HG03432 (cell line): ENCODE measurements around the gene TMEM258.
A peak's percentile ranks its signal among the peaks of the same experiment; 100 is the strongest.

Experiments
- ATAC-seq: cut with Tn5 transposase; IDR thresholded peaks from one replicate; pipeline ENCODE4 v1.9.1; 2021; ENCODE audit warnings: mild to moderate bottlenecking, moderate library complexity; ENCODE audit not compliant: unreplicated experiment

The TMEM258 gene

DNA sequence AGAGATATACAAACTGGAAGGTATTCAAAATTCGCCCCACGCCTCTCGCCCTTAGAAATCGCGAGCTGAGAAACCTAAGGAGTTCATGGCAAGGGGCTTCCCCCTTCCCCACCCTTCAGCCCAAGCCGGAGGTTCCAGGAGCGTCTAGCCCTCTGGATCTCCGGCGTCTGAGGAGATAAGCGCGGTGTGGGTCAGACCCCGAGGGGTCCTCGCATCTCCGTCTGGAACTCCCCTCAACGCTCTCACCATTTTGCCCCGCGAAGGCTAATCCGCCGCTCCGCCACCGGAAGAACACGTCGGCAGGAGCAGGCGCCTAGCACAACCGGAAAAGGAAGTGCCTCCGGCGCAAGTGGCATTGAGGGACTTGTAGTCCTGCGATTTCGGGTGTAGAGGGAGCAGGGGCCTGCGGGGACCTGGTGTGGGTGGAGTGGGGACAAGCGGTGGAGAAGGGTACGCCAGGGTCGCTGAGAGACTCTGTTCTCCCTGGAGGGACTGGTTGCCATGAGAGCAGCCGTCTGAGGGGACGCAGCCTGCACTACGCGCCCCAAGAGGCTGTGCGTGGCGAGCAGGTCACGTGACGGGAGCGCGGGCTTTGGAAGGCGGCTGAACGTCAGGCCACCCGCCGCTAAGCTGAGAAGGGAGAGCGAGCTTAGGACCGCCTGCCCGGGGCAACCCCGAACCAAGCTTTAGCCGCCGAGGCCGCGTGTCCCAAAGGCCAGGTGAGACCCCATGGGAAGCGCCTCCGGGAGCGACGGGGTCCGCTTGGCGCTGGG is at the start of gene TMEM258, which contains the start of gene FEN1:
TSS of gene TMEM258 (minus strand) at position 290 of the 773 bp plus-strand sequence. CDS start at position 249, 41 bp downstream.
TSS of gene FEN1 (plus strand) at position 602 of the 773 bp plus-strand sequence. CDS start 2,451 bp downstream, outside the sequence.
- ATAC-seq: peak; percentile 88

DNA sequence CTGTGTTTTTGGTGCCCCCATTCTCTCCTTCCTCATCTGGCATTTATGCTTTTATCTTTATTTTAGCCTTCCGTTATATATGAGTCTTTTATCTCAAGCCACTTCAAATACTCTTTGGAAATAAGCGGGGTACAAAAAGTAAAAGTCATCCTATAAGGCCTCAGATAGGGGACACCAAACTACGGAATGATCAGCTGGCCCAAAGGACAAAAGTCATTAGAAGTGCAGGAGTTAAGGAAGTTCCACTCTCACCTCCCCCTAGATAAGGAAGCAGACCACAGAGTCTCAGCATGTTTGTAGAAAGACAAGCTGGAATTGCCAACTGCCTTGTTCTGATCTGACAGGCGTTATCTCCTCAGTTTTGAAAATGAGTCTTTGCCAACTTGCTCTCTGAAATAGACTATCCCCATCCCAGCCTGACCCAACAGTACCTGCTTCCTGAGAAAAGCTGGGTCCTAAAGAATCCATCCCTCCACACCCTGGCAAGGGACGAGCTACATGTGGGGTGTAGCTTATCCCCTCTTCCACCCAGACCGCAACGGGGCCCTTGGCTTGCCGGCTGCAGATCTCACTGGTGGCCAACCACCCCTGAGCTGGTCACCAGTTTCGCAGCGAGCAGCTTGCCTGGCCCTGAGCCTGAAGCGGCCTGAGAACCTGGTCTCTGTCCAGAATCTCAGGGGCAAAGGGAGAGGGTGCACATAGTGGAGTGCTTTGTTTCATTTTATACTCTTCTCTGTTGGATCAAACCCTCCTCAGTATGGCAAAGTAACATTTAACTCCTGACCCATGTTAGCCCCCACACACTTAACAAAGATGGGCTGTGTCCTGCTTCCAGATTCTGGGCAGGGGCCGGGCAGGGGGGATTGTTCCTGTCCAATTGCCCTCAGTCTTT is 49.5 kb upstream of the TMEM258 start:
- ATAC-seq: no peak

DNA sequence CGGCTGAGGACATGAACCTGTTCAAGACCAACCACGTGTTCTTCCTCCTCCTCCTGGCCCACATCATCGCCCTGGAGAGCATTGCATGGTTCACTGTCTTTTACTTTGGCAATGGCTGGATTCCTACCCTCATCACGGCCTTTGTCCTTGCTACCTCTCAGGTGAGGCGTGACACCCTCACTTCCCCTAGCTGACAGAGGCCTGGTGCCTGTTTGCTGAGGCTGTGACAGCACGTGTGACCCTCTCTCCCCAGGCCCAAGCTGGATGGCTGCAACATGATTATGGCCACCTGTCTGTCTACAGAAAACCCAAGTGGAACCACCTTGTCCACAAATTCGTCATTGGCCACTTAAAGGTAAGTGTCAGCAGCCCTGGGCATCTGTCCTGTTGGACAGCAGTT is 48.0 kb upstream of the TMEM258 start:
- ATAC-seq: no peak

DNA sequence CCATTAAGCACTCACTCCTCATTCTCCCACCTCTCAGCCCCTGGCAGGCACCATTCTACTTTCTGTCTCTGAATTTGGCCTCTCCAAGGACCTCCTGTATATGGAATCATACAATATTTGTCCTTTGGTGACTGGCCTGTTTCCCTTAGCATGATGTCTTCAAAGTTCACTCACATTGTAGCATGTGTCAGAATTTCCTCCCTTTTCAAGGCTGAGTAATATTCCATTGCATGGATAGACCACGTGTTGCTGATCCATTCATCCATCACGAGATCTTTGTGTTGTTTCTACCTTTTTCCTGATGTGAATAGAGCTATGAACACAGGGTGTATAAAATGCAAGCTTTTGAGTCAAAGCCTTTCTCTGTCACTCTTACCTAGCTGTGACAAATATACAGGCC is 47.3 kb upstream of the TMEM258 start:
- no peak for ATAC-seq

DNA sequence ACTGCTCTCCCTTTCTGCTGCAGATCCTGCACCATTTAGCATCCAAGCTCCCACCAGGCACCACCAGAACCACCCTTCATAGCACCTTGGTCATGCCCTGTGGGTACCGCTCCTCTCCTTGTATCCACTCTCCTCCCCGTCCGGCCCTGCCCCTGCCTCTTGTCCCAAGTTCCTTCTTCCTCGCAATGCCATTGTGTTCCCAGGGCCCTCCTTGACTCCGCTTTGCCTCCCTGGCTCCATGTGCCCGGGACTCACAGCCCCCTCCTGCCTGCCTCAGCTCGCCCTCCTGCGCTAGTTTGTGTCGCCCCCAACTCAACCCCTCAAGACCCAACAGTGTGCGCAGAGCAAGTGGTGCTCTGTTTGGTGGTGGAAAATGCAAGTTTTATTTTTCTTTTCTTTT is 46.5 kb upstream of the TMEM258 start:
- ATAC-seq: no peak

DNA sequence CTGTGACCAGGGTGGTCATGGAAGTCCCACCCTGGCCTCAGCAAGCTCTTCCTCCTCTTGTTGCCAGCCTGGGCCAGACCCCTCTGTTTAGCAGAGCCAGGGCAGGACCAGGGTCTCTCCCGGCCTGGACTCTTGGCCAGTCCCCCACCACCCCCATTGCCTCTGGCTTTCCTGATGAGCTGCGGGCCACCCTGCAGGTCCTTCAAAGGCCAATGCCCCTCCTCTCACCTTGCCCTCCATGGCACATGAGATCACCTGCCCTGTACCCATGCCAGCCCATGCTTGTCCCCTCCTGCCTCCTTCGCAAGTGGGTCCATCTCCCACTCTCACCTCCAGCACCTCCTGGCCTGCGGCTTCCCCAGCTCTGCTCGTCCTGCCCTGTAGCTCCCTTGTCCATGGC is 46.1 kb upstream of the TMEM258 start:
- ATAC-seq: no peak

DNA sequence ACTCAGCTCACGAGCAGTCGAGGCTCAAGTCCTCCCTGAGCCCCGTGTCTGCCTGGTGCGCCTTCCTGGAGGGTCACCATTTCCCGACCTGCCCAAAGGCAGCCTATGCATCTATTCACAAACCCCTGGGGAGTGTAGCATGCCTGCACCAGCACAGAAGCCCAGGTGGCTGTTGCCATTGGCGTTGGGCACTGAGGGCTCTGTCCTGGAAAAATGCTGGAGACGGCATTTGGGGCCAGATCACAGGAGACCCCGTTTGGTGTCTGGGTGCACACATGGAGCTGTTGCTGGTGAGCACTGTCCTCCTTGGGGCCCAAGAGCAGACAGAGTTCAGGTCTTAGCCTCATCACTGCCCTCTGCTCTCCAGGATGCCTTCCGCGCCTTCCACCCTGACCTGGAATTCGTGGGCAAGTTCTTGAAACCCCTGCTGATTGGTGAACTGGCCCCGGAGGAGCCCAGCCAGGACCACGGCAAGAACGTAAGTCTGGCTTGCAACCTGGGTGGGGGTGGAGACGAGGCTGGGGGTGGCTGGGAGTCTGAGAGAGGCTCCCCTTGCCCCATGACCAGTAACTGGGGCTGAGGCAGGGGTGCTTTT is 45.1 kb upstream of the TMEM258 start:
- ATAC-seq: no peak

DNA sequence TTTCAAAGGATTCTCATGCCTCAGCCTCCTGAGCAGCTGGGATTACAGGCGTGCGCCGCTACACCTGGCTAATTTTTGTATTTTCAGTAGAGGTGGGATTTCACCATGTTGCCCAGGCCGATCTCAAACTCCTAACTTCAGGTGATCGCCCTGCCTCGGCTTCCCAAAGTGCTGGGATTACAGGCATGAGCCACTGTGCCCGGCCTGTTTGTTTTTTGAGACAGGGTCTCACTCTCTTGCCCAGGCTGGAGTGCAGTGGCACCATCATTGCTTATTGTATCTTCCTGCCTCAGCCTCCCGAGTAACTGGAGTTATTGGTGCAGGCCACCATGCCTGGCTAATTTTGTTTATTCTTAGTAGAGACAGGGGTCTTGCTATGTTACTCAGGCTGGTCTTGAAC is 43.8 kb upstream of the TMEM258 start:
- ATAC-seq: no peak

DNA sequence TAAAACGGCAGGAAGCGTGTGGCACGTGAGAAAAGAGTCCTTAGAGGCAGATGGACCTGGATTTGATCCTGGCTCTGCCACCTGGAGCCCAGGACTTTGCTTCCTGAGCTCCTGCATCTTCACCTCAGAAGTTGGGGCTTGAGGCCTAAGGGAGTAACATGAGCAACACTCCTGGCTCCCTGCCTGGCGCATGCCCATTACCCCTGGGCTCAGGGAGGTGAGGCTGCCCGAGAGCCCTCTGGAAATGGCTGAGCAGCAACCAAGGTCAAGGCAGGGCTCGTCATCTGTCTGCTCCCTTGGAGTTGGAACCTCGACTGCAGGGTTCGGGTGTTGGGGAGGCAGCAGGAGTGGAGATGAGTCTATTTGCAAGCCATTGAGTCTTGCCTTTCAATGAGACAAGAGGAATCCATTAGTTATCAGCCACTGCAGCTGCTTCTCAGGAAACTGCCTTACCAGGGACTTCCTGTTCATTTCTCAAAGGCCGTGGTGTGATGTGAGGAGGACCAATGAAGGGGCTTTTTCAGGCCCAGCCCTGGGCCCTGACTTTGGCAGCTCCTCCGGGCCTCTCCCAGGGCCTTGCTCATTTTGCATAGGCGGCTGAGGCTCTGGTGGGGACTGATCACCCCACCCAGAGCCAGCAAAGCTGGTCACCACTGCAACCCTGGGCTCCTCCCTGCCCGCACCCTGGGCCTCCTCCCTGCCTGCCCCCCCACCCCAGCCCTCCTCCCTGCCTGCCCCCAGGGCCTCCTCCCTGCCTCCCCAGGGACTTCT is 42.1 kb upstream of the TMEM258 start:
- peak; percentile 94 for ATAC-seq

DNA sequence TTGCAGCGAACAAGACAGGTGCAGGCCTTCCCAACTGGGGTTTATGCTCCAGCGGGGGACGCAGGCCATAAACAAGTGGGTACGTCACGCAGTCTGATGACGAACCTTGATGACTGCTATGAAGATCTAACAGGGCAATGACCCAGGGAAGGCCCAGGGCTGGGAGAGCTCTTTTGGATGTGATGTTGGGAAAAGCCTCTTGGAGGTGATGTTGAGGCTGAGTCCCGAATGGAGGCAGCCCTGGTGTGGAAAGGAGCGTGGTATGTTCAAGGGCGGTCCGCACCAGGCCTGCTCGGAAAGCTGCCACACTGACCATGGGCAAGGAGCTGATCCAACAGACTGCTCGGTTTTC is 41.5 kb upstream of the TMEM258 start:
- no peak for ATAC-seq

DNA sequence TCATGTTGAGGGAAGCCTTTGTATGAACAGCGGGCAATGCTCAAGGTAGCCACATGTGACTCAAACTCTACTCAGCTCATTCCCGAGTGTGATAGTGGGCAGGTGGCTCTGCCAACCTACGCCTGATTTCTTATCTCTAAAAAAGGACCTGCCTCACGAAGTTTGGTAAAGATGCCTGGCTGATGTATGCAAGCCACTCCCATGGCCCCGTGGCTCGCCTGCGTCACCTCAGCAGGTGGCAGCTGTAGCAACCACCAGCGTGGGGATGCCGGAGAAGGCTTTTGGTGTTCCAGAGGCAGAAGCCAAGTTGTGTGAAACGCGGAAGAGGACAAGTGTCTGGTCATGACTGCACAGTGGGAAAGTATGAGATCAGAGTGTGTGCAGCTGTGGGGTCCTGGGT is 41.1 kb upstream of the TMEM258 start:
- no peak for ATAC-seq

DNA sequence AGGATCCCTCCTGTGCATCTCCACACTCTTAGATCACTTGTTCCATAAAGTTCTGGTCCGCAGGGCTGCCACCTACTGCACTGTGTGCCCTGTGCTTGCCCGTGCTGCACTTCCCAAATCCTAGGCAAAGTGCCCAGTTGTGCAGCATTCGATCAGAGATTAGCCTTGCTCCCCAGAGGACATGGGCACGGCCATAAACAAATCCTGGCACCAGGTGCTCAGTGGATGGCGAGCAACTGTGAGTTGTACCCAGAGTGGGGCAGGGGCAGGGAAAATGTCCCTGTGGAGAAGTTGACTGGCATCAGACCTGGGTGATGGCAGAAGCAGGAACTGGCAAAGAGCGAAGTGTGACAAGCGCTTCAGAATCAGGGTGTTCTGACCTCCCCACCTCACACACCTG is 40.4 kb upstream of the TMEM258 start:
- no peak for ATAC-seq

DNA sequence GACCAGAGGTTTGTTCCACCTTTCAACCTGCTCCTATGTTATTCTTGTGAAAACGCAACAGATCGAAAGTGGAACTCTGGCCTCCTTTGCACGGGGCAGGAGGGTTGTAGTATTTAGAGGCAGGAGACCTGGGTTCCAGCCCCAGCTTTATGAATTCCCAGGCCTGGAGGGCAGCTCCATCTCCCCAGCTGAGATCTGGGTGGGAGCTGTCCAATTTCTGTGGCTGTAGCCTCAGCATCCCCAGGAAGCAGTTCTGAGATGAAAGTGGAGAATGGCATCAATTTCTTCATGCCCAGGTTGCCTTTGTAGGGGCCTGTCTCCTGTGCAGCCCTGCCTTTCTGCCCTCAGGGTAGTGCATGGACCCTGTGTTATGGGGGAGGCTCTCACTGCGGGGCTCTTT is 39.8 kb upstream of the TMEM258 start:
- no peak for ATAC-seq

DNA sequence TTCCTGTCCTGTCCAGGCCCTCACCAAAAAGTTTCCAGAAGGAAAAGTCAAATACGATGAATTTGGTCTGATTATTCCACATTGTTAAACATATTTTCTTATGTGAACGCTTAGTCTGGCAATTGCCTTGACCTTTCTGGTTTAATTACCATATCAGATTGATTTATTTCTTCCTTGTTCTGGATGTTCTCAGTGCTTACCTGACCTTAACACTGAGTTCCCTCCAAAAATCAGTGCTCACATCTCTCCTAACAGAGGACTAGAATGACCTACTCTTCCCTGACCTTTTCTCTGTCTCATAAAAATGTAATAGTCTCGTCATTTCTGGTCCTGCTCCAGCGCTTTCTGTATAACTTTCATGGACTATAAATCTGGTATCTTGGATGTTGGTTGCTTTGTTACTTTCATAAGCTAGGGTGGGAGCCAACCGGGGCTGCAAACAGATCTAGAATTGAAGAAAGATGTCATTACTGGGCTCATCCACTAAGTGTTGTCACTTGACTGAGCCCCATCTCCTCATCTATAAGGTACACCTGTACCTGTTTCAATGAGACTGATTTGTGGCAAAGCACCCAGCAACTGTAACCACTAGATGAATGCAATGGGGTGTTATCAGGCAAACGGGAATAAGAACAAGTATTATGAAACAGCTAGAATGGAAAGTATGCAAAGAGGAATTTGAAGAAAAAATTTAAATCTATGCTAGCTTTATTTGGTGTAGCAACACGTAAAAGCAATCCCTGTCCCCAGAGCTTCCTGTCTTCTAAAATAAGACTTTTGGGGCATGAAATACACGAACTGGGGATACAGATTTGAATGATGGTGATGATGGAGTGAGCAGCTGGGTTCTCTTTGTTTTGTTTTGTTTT is 38.1 kb upstream of the TMEM258 start:
- no peak for ATAC-seq

DNA sequence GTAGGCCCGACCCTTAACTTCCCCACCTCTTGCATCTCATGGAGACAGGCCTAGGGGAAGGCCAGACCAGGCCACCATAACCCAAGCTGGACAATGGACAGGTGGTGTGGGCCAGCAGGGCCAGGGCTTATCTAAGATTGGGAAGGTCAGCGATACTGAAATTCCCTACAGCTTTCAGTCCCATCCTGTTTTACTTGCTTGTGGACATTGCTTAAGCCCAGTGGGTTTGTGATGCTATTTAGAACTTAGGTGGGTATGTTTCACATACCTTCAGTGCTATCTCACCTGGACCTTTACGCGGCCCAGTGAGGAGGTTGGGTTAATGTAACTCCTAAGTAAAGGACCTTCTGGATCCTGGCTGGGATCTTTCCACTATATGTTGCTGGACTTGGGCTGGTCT is 37.4 kb upstream of the TMEM258 start:
- no peak for ATAC-seq

DNA sequence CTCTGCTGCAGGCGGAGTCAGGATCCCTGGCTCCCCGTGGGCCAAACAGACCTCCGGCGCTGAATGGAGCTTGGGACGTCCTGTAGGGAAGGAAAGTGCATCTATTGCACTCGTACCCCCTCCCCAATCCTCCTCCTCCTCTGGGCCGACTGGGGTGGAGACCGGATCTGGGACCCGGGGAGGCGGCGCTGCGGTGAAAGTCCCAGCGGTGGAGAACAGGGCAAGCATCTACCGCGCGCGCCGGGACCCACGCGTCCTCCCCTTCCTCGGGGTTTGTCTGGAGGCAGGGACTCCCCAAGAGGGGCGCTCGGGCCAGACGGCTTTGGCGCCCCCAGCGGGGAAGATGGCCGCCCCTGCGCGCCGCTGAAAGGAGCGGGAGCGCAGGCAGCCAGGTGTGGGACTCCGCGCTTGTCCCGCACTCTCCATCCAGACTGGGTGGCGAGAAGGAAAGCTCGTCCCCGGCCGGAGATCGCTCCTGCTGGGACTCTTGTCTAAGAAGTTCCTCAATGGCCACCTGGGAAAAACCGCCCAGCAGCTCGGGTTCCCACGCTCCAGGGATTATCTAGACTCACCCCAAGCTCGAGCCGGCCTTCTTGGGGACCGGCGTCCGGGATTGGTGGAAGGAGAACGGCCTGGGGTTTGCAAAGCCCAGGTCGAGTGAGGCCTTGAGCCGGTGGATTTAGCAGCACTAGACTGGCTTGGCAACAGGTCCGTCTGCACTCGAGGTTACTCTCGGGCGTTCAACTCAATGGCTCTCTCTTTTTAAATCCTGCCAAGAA is 36.4 kb upstream of the TMEM258 start:
- peak; percentile 26 for ATAC-seq

DNA sequence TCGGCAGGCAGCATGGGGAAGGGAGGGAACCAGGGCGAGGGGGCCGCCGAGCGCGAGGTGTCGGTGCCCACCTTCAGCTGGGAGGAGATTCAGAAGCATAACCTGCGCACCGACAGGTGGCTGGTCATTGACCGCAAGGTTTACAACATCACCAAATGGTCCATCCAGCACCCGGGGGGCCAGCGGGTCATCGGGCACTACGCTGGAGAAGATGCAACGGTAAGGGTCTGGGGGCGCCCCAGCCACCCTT is 35.9 kb upstream of the TMEM258 start:
- no peak for ATAC-seq

DNA sequence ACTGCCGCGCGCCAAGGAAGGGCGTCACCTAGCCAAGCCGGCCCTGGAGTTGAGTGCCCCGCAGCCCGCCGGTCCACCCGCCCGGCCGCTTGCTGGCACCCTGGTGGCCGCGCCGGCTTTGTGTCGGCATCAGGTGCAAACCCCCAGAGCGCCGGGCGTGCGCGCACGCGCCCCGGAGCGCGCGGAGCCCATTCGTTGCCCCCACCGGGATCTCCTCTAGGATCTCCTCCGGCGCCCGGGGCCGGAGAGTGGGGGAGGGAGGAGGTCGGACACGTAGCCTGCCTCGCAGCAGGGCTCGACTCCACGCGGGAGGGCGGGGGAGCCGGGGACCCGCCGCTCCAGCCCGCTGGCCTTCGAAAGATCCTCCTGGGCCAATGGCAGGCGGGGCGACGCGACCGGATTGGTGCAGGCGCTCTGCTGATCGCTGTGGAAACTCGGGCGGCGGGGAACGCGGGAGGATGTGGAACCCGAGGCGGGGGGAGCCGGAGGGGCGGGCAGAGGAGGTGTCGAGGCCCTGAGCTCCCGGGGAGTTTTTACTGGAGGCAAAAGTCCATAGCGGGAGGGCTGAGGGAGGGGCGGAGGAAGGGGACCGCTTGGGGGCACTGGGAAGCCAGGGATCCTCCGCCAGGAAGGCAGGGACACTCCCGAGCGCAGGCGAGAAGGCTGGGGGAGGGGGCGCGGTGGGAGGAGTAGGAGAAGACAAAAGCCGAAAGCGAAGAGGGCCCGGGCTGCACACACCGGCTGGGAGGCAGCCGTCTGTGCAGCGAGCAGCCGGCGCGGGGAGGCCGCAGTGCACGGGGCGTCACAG is 35.4 kb upstream of the TMEM258 start, which contains the start of gene FADS2:
TSS of gene FADS2 (plus strand) at position 730 of the 808 bp plus-strand sequence. CDS start 91 bp downstream, outside the sequence.
- peak; percentile 83 for ATAC-seq
